Endothelial cell of umbilical vein (primary cell): ENCODE measurements around the gene C6orf132. TPM values are rescaled to one million over a fixed set of nuclear protein-coding genes. Genes with fewer than 3 reads are reported as not detected.
A peak's percentile ranks its signal among the peaks of the same experiment; 100 is the strongest.

Source experiments
- BruUV-seq: library from RNA; stranded (reverse); fragments of 400-500 nt; replicated peaks from 2 replicates; lab custom pipeline; 2021; lab: Mats Ljungman, UMichigan
- CTCF ChIA-PET: fragments of 300-600, 350-600 bp; sonication (Branson Sonifier 250); formaldehyde crosslinking; loops from one replicate; lab custom pipeline; 2021; ENCODE audit warnings: antibody characterized with exemption, inconsistent platforms; lab: Charles Lee
- POLR2A ChIA-PET: fragments of 300-600, 350-600 bp; sonication (Branson Sonifier 250); formaldehyde crosslinking; loops from one replicate; lab custom pipeline; 2021; ENCODE audit warnings: antibody characterized with exemption, inconsistent platforms; lab: Charles Lee
- DNase-seq: peaks from one replicate; pipeline ENCODE4 v3.0.0-alpha.2; 2011; ENCODE audit warnings: low read depth, low spot score
- FAIRE-seq: peaks from 2 replicates; lab custom pipeline; 2011; peaks lifted over from hg19 to GRCh38; lab: Jason Lieb, UNC
- H2AFZ ChIP-seq: 2 replicates; pipeline ENCODE4 v1.6.0; 2012; ENCODE audit warnings: low read depth, low read length, control low read depth, inconsistent platforms
- H3K27ac ChIP-seq: 2 replicates; pipeline ENCODE4 v1.5.1; 2011; ENCODE audit warnings: low read depth, mild to moderate bottlenecking, control low read depth, low read length, moderate library complexity; ENCODE audit not compliant: insufficient read depth
- H3K27me3 ChIP-seq, 2 experiments: 2 replicates each; pipeline versions ENCODE4 v1.6.0 to v1.6.1; 2011; ENCODE audit warnings: low read length in 2 of 2, mixed read lengths in 1 of 2; ENCODE audit not compliant: control insufficient read depth in 2 of 2, insufficient read depth in 2 of 2
- H3K36me3 ChIP-seq, 2 experiments: 2 replicates in 1 of 2; 3 replicates in 1 of 2; pipeline ENCODE4 v1.5.1; 2011; ENCODE audit warnings: low read length in 2 of 2, mild to moderate bottlenecking in 1 of 2, moderate library complexity in 1 of 2; ENCODE audit not compliant: control insufficient read depth in 2 of 2, insufficient read depth in 2 of 2; ENCODE audit errors: extremely low read depth in 1 of 2
- H3K4me1 ChIP-seq: 3 replicates; pipeline ENCODE4 v1.5.1; 2011; ENCODE audit warnings: mild to moderate bottlenecking, low read length; ENCODE audit not compliant: control insufficient read depth, insufficient read depth; ENCODE audit errors: extremely low read depth
- H3K4me2 ChIP-seq: 2 replicates; pipeline ENCODE4 v1.6.1; 2011; ENCODE audit warnings: low read length, control low read depth, mixed read lengths; ENCODE audit not compliant: insufficient read depth
- H3K4me3 ChIP-seq, 3 experiments: fragments of 200-600 bp in 1 of 3; sonication (generic), shearing (Covaris generic) in 1 of 3; replicated peaks in 1 of 3; 2 replicates each; pipeline ENCODE4 v1.5.1; 2011 to 2016; ENCODE audit warnings: control low read depth in 3 of 3, low read length in 3 of 3, mild to moderate bottlenecking in 2 of 3, inconsistent platforms in 1 of 3, low read depth in 1 of 3, moderate library complexity in 1 of 3; ENCODE audit not compliant: insufficient read depth in 1 of 3
- H3K79me2 ChIP-seq: 2 replicates; pipeline ENCODE4 v1.6.0; 2012; ENCODE audit warnings: low read length, inconsistent platforms; ENCODE audit not compliant: control insufficient read depth, insufficient read depth
- H3K9ac ChIP-seq: replicated peaks from 2 replicates; pipeline ENCODE3; 2011; ENCODE audit warnings: low read length, control low read depth; ENCODE audit not compliant: insufficient read depth; ENCODE audit errors: extremely low read depth
- H3K9me1 ChIP-seq: replicated peaks from 3 replicates; pipeline ENCODE4 v1.6.0; 2011; ENCODE audit warnings: mild to moderate bottlenecking, low read length; ENCODE audit not compliant: control insufficient read depth, insufficient read depth; ENCODE audit errors: extremely low read depth
- H3K9me3 ChIP-seq: replicated peaks from 2 replicates; pipeline ENCODE4 v1.5.1; 2012; ENCODE audit warnings: low read length, inconsistent platforms; ENCODE audit not compliant: control insufficient read depth, insufficient read depth
- H4K20me1 ChIP-seq: replicated peaks from 2 replicates; pipeline ENCODE3; 2011; ENCODE audit warnings: mild to moderate bottlenecking, low read length; ENCODE audit not compliant: control insufficient read depth, insufficient read depth; ENCODE audit errors: extremely low read depth
- EZH2 ChIP-seq: IDR thresholded peaks from 2 replicates; pipeline ENCODE4 v1.6.1; 2012; ENCODE audit warnings: borderline replicate concordance, low read depth, mild to moderate bottlenecking, moderate library complexity, low read length, inconsistent platforms; ENCODE audit not compliant: severe bottlenecking
- FOS ChIP-seq: IDR thresholded peaks from 2 replicates; pipeline ENCODE4 v1.6.1; 2011; ENCODE audit warnings: mild to moderate bottlenecking, low read length, moderate library complexity, borderline replicate concordance; ENCODE audit not compliant: insufficient read depth
- GATA2 ChIP-seq: IDR thresholded peaks from 2 replicates; pipeline ENCODE4 v1.7.0; 2011; ENCODE audit warnings: low read depth, mild to moderate bottlenecking, moderate library complexity, mixed read lengths, low read length; ENCODE audit not compliant: insufficient read length, insufficient read depth
- JUN ChIP-seq: IDR thresholded peaks from 2 replicates; pipeline ENCODE4 v1.6.1; 2011; ENCODE audit warnings: borderline replicate concordance, low read depth; ENCODE audit not compliant: insufficient read length, insufficient read depth
- MYC ChIP-seq: IDR thresholded peaks from one replicate; pipeline ENCODE4 v1.6.1; 2011; ENCODE audit warnings: mild to moderate bottlenecking, low read depth, low read length
- POLR2A ChIP-seq: IDR thresholded peaks from 2 replicates; pipeline ENCODE4 v1.6.1; 2012; ENCODE audit warnings: low read depth, mild to moderate bottlenecking, control low read depth, low read length
- POLR2AphosphoS5 ChIP-seq: IDR thresholded peaks from 2 replicates; pipeline ENCODE4 v1.6.1; 2012; ENCODE audit warnings: low read depth, mild to moderate bottlenecking, control low read depth, low read length, moderate library complexity; ENCODE audit not compliant: insufficient read depth
- dilution Hi-C: fragments of 300-500 bp; cut with MboI; formaldehyde crosslinking; loops from one replicate; pipeline ENCODE4 v1.15.0; 2019; ENCODE audit warnings: low sequenced_read_pairs; ENCODE audit not compliant: extremely low pct_ligation_motif_present
- intact Hi-C: fragments of 100-400 bp; cut with micrococcal nuclease; formaldehyde crosslinking; loops from one replicate; pipeline ENCODE4 v1.10.0; 2022
- polyA plus RNA-seq, 4 experiments: library from polyadenylated mRNA; depleted of rRNA in 3 of 4; stranded (reverse) in 3 of 4; unstranded in 1 of 4; fragments of >200 nt; gene quantifications; 2 replicates each; pipeline versions ENCODE4 v1.2.1 to v1.2.3, GENCODE V29; 2011 to 2012; ENCODE audit warnings: missing spikeins in 1 of 4
- total RNA-seq: library from RNA; stranded (reverse); gene quantifications from 2 replicates; pipeline ENCODE4 v1.2.3, GENCODE V29; 2021
- TF ChIP-seq, protein P1 (sequence below): IDR thresholded peaks from 2 replicates; pipeline ENCODE4 v1.6.1; 2011; ENCODE audit not compliant: insufficient read depth, insufficient read length
- TF ChIP-seq, protein P2 (sequence below), 2 donors: IDR thresholded peaks; 1 replicate in 1 of 2; 2 replicates in 1 of 2; pipeline ENCODE4 v1.5.1; 2011; ENCODE audit warnings: low read length in 2 of 2, mild to moderate bottlenecking in 2 of 2, moderate library complexity in 2 of 2, control low read depth in 1 of 2, inconsistent platforms in 1 of 2, low read depth in 1 of 2; ENCODE audit not compliant: insufficient read depth in 1 of 2; ENCODE audit errors: extremely low read depth in 1 of 2

C6orf132 gene
- total and polyA plus RNA-seq, 2 donors (not counting 3 experiments of a cell fraction or from before 2014, with no cell fraction given), result 0.15 to 0.71 TPM

DNA sequence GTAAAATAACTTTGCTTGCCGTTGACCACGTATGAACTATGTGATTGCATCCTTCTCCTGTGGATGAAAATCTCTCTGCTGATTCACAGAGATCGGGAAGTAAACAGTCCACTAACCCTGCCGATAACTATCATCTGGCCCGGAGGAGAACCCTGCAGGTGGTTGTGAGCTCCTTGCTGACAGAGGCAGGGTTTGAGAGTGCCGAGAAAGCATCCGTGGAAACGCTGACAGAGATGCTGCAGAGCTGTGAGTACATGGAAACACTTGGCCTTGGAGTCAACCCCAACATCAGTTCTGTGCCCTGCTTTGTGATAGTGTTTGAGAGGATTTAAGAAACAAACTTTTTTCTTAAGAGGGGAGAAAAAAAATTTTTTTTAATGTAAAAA, 91.2 kb downstream of the C6orf132 start:
- Histone ChIP-seq H3K4me2 (peak overlapping the region; percentile 92), H3K27ac (no peak overlapping the region), H3K36me3 (peaks cover 8 to 11% of the 10 kb centered on the region in 2 experiments), H3K9me1 (no peaks in the 10 kb centered on the region), H3K27me3 (no peaks in the 10 kb centered on the region), H3K79me2 (peaks cover 9% of the 10 kb centered on the region), H3K9me3 (no peaks in the 10 kb centered on the region), H2AFZ (no peak overlapping the region), H3K9ac (peak overlapping the region; percentile 86), H4K20me1 (no peaks in the 10 kb centered on the region), H3K4me1 (peaks cover 24% of the 10 kb centered on the region), H3K4me3 (peak overlapping the region; percentile 83 to 92 (median 87))
- BruUV-seq, result no TSS peak
- no peak for TF ChIP-seq EZH2
- TF ChIP-seq, protein P1, sequence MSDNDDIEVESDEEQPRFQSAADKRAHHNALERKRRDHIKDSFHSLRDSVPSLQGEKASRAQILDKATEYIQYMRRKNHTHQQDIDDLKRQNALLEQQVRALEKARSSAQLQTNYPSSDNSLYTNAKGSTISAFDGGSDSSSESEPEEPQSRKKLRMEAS, result no peak
- TF ChIP-seq GATA2, result no peak
- no peak for TF ChIP-seq POLR2A
- no peak for TF ChIP-seq POLR2AphosphoS5
- TF ChIP-seq MYC, result no peak
- TF ChIP-seq, protein P2, sequence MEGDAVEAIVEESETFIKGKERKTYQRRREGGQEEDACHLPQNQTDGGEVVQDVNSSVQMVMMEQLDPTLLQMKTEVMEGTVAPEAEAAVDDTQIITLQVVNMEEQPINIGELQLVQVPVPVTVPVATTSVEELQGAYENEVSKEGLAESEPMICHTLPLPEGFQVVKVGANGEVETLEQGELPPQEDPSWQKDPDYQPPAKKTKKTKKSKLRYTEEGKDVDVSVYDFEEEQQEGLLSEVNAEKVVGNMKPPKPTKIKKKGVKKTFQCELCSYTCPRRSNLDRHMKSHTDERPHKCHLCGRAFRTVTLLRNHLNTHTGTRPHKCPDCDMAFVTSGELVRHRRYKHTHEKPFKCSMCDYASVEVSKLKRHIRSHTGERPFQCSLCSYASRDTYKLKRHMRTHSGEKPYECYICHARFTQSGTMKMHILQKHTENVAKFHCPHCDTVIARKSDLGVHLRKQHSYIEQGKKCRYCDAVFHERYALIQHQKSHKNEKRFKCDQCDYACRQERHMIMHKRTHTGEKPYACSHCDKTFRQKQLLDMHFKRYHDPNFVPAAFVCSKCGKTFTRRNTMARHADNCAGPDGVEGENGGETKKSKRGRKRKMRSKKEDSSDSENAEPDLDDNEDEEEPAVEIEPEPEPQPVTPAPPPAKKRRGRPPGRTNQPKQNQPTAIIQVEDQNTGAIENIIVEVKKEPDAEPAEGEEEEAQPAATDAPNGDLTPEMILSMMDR (IDR thresholded peaks at IDR 0.05; ENCODE audit: extremely low read depth in 1 of 2, insufficient read depth in 1 of 2, low read depth in 1 of 2, low read length in 2 of 2), result no peak
- TF ChIP-seq JUN, result no peak
- TF ChIP-seq FOS, result no peak
- dilution Hi-C loops, result no loop called here
- FAIRE-seq (no peak), DNase-seq (no peak)
- POLR2A ChIA-PET, result interaction anchor here (0.6 to 0.7 kb wide), 3 partner anchors 137 to 378 kb away, joined by 3 to 4 read pairs (median 3); no protein-coding TSS in a partner anchor
- intact Hi-C loops, result no loop called here
- CTCF ChIA-PET, result interaction anchor here (0.9 to 3.4 kb wide), 8 partner anchors 10 to 264 kb away, joined by 5 to 13 read pairs (median 7); partner anchors contain the start of genes BYSL, MED20 and TOMM6

Other genes starting within 250 kb of the C6orf132 start
- gene USP49, start 247.2 kb downstream of the C6orf132 start, total RNA-seq, result 4.1 and 4.5 TPM in 2 replicates
- 2.1 and 2.4 TPM in 2 replicates for gene USP49, start 247.2 kb downstream of the C6orf132 start, polyA plus RNA-seq
- 25.5 and 30.4 TPM in 2 replicates for gene MED20, start 221.5 kb downstream of the C6orf132 start, total RNA-seq
- 34.8 and 37.8 TPM in 2 replicates for gene MED20, start 221.5 kb downstream of the C6orf132 start, polyA plus RNA-seq
- 41.8 and 45.7 TPM in 2 replicates for gene BYSL, start 221.1 kb downstream of the C6orf132 start, total RNA-seq
- gene BYSL, start 221.1 kb downstream of the C6orf132 start, polyA plus RNA-seq, result 32.9 and 33.1 TPM in 2 replicates
- gene CCND3, start 200.8 kb downstream of the C6orf132 start, total RNA-seq, result 87.5 and 96.7 TPM in 2 replicates
- gene CCND3, start 200.8 kb downstream of the C6orf132 start, polyA plus RNA-seq, result 97.0 and 98.7 TPM in 2 replicates
- gene TAF8, start 92.1 kb downstream of the C6orf132 start, total RNA-seq, result 32.4 and 32.9 TPM in 2 replicates
- 45.4 and 49.8 TPM in 2 replicates for gene TAF8, start 92.1 kb downstream of the C6orf132 start, polyA plus RNA-seq
- gene GUCA1A, start 30.7 kb upstream of the C6orf132 start, total RNA-seq, result 0.22 TPM in 1 of 2 replicates, not detected in the other
- 0.04 and 0.21 TPM in 2 replicates for gene GUCA1A, start 30.7 kb upstream of the C6orf132 start, polyA plus RNA-seq
- gene GUCA1B, start 52.3 kb upstream of the C6orf132 start, total RNA-seq, result 0.60 and 1.1 TPM in 2 replicates
- gene GUCA1B, start 52.3 kb upstream of the C6orf132 start, polyA plus RNA-seq, result 0.19 TPM in 1 of 2 replicates, not detected in the other
- 35.3 and 37.7 TPM in 2 replicates for gene MRPS10, start 75.2 kb upstream of the C6orf132 start, total RNA-seq
- gene MRPS10, start 75.2 kb upstream of the C6orf132 start, polyA plus RNA-seq, result 16.8 and 23.2 TPM in 2 replicates